GM04504 (cell line): ENCODE results near the gene SNRNP200.

ENCODE experiments used
- DNase-seq: peaks from one replicate; pipeline ENCODE4 v3.0.0-alpha.2; 2012; ENCODE audit warnings: low read depth

Gene SNRNP200

DNA sequence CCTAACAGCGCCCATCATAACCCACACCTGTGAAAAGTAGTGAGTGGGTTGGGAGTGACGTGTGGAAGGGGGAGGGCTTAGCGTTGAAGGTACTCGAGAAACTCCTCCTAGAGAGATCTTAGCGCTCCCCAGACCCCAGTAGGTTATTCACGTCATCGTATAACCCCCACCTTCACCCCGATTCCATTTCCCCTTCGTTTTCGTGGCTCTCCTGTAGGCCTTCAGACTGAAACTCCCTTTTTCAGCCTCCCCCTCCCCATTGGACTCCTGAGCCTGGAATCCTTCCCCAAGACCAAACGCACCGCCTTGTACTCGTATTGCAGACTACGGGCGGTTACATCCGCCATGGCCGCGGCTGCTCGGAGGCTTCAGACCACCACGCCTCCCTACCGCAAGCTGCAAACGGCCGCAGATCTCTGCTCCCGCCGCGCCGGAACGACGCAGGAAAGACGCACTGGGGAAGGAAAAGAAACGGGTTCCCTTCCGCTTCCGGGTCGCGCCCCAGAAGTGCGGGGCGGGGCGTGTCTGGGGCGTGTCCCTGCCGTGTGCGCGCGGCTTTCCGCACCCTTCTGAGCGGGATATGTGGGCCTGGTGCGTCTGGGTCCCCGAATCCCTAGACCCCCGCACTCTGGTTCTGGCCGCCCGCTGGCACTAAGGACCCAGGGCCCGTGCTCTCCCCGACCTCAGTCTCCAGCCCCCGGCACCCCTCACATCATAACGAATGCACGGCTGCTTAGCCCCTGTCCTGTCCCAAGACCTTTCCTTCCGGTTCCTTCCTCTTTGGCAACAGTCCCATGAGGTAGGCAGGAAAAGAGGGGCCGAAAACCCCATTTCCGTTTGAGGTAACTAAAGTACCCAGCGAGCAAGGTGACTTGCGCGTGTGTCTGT is at the start of gene SNRNP200:
SNRNP200 (minus strand) TSS at position 456 of the 888 bp plus-strand sequence; CDS start at position 347, 109 bp downstream.
- peak; percentile 57 for DNase-seq

DNA sequence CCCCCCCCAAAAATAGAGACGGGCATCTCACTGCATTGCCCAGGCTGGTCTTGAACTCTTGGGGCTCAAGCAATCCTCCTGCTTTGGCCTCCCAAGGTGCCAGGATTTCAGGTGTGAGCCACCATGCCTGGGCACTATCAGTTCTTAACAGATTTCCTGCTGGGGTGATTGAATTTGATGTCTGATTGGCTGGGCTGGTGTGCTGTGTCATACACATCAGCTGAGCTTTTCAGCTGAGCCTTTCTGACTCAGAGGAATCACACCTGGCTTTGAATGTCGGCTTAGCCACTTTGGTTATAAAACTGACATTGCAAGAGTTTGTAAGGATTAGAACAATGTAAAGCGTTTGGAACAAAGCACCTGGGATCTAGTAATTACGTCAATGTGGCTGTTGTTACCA is 49.1 kb upstream of the SNRNP200 start:
- no peak for DNase-seq

DNA sequence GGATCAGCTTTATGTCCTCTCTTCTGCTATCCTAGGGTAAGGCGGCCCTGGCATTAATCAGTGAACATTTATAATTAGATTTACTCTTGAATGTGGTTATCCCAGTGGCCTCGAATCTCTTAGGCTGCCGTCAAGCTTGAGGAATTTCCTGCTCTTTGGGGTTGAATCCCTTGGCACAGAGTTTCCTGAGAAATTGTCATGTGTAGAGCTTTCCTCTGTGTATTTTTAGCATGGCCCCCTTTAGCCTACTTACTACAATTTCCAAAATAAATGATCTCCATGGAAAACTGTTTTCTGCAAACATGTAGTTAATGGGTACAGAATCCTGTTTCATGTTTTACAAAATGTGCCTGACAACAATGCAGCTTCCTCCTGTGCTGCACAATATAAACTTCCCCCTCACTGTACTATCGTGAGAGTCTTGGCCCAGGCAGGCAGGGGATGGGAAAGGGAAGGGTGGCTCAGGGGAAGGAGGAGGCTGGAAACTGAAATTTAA is 48.3 kb upstream of the SNRNP200 start:
- peak; percentile 67 for DNase-seq

DNA sequence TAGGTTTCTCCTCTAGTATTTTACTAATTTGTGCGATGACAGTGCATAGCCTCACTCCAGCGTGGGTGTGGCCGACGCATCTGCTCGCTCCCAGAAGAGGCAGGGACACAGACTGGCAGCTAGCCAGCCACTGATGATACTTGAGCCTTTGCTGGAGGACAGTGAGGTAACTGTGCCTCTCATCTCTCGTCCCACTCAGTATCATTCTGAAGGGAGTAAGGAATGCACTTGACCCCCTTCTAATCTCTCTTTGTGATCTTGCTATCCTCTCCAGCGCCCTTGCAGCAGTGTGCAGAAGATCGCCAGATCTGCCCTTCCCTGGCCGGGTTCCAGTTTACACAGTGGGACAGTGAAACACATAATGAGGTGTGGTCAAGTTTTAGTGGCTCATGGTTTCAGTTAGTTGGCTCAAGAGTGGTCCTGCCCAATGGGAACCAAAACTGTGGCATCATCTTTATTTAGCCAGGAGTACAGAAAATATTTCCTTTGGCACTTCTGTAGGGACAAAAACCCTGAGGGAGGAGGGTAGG is 47.8 kb upstream of the SNRNP200 start:
- peak; percentile 67 for DNase-seq

DNA sequence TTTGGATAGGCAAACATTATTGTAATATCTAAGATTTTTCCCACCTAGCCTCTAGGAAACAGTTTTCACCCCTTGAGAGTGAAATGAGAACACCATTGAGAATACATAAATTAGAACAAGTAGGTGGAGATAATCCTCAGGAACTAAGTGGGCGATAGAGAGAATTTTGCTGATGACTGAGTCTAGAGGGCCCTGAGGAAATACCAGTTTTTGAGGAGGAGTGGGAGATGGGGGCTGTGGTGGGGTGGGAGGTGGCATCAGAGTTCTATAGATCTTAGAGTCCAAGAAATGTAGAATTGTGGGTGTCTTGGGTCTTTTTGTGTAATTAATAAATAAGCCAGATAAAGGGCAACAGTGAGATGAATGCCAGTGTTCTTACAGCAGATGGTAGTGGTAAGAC is 42.0 kb upstream of the SNRNP200 start:
- DNase-seq = no peak

DNA sequence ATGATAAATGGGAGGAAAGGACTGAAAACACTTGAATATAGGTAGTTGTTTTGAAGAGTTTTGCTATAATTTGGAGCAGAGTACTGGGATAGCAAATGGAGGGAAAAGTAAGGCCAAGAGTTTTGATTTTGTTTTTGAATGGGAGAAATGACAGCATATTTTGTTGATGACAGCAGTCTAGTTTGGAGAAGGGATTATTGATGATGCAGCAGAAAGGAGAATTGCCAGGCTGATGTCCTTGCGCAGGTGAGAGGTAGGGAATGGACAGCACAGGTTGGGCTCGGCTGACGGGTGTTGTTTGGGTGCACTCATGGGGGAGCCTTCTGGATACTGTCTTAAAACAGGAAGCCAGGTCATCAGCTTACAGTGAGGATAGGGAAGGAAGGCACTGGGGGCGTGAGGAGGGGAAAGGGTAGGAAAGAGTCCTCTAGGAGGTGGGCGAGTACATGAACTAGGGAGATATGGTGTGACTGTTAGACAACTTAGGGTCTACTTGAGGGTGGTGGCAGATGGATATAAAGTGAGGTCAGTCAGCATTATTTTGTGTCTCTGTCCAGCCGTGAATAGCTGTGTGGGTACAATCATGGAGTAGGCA is 40.6 kb upstream of the SNRNP200 start:
- no peak for DNase-seq

DNA sequence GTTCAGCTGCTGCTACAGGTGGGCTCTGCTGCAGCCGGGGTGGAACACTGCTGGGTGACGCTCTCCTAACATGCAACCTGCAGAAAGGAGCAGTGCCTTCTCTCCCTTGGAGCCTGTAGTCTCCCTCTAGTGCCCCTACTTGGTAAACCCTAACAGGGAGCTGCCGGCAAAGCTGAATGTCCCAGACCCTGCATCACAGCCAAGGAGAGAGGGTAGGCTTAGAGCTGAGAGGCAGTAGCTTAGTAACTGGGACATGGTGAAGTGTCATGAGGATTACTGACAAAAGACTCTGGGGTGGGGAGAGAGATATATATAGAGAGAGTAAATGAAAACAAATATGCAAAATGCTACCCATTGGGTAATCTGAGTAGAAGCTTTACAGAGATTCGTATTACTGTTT is 40.1 kb upstream of the SNRNP200 start:
- no peak for DNase-seq

DNA sequence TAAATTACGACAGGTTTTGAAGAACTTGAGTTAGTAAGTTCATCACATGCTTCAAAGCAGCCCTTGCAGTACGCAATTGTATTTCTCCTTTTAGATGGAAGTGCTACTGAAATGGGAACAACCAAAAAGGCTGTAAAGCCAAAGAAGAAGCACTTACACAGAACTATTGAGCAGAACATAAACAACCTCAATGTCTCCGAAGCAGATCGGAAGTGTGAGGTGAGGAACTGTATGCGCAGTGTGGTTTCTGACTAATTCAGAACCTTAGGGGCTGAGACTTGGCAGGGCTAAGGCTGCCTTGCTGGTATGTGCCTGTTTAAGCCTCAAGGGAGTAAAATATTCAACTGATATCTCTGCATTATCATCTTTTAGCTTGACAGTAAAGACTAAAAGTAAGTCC is 38.7 kb upstream of the SNRNP200 start:
- DNase-seq = no peak

DNA sequence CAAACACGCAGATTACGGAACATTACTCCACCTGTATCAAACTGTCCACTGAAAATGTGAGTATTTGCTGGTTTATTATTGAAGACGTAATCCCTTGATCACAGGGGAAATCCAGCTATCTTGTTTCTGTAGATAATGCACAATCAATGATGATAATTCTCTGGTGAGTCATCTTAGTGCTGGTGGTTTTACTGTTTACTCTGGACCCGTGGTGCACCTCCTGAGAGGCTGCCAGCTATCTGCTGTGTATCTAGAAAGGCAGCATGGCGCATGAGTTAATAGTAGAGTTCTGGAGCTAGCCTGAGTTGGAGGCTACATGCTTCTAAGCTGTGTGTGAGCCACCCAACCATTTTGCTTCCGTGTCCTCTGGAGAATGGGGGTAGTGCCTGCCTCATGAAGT is 36.7 kb upstream of the SNRNP200 start:
- DNase-seq = peak; percentile 19

DNA sequence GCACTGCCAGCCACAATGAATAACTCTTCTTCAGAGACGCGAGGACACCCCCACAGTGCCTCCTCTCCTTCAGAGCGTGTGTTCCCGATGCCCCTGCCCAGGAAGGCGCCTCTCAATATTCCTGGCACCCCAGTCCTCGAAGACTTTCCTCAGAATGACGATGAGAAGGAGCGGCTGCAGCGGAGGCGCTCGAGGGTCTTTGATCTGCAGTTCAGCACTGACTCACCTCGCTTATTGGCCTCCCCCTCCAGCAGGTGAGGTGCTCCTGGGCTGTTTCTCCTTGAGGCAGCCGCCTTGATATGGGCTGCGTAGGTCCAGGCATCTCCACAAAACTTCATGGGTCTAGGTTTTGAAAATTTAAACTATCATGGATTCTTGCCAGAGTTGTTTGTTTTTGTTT is 36.3 kb upstream of the SNRNP200 start:
- DNase-seq = no peak

DNA sequence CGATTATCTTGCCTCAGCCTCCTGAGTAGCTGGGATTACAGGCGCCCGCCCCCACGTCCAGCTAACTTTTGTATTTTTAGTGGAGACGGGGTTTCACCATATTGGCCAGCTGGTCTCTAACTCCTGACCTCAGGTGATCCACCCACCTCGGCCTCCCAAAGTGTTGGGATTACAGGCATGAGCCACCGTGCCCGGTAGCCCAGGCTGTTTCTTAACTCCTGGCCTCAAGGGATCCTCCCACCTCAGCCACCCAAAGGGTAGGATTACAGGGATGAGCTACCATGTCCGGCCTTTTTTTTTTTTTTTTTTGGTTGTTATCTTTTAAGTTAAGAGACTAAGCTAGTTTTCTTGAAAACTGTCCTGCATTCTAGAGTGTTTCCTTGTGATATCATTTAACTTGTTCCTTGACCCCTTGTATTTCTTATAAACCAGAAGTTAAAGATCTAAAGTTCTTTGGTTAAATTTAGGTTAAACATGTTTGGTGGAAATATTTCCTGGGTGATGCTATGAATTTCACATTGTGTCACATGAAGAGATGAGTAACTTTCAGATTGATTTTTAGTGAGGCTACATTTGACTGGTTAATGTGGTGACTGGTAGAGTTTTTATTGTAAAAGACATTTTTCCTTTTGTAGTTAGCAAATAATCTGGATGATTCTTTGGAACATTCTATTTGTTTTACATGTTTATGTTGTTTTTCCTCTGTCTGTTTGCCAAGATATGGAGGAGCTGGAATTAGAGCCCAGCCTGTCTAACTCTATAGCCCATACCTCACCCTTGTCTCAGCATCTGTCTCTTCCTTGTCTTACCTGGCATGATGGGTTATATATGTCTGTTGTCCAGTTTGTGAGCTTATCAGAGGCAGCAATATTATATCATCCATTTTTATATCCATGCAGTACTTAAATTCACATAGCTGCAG is 35.4 kb upstream of the SNRNP200 start:
- no peak for DNase-seq

DNA sequence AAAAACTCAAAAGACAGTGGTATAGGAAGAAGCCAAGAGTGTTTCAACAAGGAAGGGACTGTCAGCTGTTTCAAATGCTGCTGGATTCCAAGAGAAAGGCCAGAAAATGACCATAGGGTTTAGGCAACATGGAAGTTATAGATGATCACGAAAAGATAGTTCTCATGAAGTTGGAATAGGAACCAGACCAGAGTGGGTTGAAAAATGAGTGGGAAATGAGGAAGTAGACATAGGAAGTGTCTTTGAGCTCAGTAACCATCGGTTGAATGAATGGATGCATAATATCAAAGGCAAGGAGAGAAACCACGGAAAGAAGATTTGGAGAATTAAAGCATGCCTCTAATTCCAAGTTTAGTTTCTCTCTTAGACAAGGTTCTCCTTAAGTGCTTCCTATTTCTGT is 31.5 kb upstream of the SNRNP200 start:
- no peak for DNase-seq

DNA sequence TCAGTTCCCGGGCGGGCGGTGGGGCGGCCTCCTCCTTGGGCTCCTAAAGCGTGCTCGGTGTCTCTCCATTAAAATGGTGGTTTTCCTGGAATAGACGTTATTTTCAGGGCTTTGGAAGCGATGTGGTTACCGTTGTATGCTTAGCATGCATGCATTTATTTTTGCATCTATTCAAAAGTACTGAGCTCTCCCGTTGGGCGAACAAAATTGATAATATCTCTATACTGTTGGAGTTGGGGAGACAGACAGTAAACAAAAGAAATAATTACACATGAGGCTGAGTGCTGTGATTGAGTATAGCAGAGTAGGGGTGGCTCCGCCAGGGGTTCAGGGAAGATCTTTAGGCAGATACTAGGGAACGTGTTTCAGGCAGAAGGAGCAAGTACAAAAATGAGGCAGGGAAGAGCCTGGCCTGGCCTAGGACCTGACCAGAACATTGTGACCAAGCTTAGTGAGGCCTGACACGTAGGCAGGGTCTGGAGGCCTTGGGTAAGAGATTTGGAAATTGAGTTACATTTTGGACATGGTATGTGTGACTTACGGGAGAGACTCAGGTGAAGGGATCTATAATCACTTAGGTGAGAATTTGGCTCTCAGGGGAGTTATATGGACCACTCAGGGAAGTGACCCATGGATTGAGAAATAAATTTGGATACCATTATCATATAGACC is 30.9 kb upstream of the SNRNP200 start:
- DNase-seq = no peak

DNA sequence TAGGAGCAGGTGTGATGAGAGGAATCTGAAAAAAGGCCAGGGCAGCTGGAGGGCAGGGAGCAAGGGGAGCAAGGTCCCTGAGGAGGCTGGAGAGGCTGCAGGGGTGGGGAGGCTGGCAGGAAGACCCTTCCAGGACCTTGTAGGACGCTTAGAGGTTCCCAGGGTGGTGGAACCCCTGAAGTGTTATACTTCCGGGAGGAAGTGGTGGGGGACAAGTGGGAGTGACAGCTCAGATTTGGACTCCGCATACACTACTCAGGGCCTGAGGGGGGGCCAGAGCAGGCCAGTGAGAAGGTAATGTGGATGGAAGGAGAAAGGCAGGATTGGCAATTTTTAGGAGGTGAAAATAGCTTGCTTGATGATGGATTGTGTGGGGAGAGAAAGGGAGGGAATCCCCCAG is 28.4 kb upstream of the SNRNP200 start:
- no peak for DNase-seq

DNA sequence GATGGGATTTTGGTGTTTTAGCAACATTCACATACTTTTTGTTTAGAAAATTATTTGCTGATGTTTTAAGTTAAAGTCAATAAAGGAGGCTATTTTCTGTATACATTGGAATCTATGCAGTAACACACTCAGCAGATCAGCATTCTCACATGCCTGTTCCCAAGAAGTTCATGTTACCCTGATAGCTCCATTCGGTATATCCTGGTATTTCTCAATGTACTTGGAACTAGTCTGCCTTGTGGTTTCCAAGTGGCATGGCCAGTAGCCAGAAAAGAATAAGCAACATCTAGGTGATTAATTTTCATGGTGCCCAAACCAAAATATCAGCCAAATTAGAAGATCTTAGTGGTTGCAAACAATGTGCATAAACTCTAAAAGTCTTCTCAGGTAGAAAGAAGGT is 25.1 kb upstream of the SNRNP200 start:
- DNase-seq = no peak

DNA sequence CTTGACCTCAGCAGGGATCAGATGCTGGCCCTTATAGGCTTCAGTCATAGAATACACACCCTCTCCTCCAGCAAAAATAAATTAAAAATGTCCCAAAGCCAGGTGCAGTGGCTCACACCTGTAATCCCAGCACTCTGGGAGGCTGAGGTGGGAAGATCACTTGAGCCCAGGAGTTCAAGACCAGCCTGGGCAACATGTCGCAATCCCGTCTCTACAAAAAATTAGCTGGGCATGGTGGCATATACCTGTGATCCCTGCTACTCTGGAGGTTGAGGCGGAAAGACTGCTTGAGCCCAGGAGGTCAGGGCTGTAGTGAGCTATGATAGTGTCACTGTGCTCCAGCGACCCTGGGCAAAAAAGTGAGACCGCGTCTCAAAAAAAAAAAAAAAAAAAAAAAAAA is 24.5 kb upstream of the SNRNP200 start:
- DNase-seq = no peak

DNA sequence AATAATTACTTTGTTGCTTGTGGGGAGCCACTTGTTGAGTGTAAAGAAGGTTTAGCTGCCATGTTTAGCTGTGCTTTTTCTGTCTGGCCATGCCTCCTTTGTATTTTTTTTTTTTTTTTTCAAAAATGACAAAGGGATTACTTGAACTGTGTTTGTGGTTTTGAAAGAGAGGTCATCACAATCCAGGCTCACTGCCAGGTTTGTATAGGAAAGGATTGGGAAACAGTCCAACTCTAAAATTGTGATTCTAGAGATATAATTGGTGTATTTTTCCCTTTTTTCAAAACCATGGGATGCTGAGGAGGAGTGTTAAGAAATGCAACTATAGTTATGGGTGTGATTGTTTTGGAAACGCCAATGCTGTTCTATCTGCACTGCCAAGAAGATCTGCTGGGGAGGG is 24.1 kb upstream of the SNRNP200 start:
- peak; percentile 47 for DNase-seq

DNA sequence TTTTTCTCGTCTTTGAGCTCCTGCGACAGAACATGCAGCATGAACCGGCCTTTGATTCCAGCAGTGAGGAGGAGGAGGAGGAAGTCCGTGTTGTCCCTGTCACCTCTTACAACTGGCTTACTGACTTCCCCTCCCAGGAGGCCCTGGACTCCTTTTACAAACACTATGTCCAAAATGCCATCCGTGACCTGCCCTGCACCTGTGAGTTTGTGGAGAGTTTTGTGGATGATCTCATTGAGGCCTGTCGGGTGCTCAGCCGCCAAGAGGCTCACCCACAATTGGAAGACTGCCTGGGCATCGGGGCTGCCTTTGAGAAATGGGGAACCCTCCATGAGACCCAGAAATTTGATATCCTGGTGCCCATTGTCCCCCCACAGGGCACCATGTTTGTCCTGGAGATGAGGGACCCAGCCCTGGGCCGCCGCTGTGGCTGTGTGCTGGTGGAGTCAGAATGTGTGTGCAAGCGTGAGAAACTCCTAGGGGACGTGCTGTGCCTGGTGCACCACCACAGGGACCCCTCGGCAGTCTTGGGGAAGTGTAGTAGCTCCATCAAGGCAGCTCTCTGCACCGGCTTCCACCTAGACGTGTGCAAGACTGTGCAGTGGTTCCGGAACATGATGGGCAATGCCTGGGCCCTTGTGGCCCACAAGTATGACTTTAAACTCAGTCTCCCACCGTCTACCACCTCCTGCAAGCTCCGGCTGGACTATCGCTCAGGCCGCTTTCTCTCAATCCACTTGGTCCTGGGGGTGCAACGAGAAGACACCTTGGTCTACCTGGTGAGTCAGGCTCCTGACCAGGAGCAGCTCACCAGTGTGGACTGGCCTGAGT is 21.9 kb upstream of the SNRNP200 start:
- DNase-seq = no peak

DNA sequence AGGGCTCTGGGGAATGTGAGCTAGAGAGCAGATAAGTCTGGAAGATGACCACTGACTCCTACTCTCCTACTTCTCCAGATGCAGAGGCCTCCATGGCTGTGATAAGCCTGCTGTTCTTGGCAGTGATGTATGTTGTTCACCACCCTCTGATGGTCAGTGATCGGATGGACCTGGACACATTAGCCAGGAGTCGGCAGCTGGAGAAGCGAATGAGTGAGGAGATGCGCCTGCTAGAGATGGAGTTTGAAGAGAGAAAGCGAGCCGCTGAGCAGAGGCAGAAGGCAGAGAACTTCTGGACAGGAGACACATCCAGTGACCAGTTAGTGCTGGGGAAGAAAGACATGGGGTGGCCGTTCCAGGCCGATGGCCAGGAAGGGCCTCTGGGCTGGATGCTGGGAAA is 21.2 kb upstream of the SNRNP200 start:
- DNase-seq = no peak

DNA sequence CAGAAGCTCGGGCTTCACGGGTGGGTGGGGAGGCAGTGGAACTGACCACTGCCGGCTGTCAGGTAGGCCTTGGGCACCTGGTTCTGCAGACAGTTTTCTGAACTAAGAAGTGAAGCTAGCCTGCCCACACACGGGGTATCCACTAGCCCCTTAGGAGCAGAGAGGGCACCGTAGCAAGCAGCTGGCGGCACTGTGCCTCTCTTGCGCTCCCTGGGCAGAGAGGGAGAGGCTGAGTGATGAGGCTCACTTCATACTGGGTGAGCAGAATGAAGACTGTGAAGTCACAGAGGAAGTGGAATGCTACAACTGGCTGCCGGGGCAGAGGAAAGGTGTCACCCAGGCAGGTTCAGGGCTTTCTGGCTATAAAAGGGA is 20.5 kb upstream of the SNRNP200 start:
- no peak for DNase-seq
